OCI-LY3 (cell line): Measurements from ENCODE around the gene TOLLIP.

Source experiments
- CTCF ChIP-seq: fragments of 200-600, 300-600 bp; sonication (generic); IDR thresholded peaks from 2 replicates; pipeline ENCODE4 v1.5.1; 2014; ENCODE audit warnings: antibody characterized with exemption, low read length, low read depth
- EZH2phosphoT487 ChIP-seq: fragments of 200-600 bp; shearing (Covaris generic); IDR thresholded peaks from 2 replicates; pipeline ENCODE4 v1.6.1; 2018; ENCODE audit warnings: antibody characterized with exemption, mixed run types, low read depth

GRCh38 chr11:1259561-1259960, 49.9 kb downstream of the TOLLIP start:
- TF ChIP-seq CTCF (no peak), EZH2phosphoT487 (no peak)
